Activated T-helper 2 cell treated with anti-CD3 and anti-CD28 coated beads, Interferon-gamma antibody, Interleukin-2, Interleukin-4, amounts not matched to agents 10 μg/mL and 5 μg/mL and 100 μg/mL, durations not matched to agents 14 hours and 24 hours and 36 hours (primary cell): ENCODE results near the gene USP10. TPM values are rescaled to one million over a fixed set of nuclear protein-coding genes. Genes with fewer than 3 reads are reported as not detected.
A peak's percentile ranks its signal among the peaks of the same experiment; 100 is the strongest.

Source experiments
- DNase-seq: peaks from one replicate; pipeline ENCODE4 v3.0.0; 2021; ENCODE audit warnings: low spot score
- H3K27ac Mint-ChIP-seq: one replicate; pipeline ENCODE4 v1.8.0; 2021; ENCODE audit warnings: mixed read lengths
- H3K27me3 Mint-ChIP-seq: one replicate; pipeline ENCODE4 v1.8.0; 2021; ENCODE audit warnings: low read depth, mixed read lengths
- H3K36me3 Mint-ChIP-seq: one replicate; pipeline ENCODE4 v1.8.0; 2021; ENCODE audit warnings: low read depth, mixed read lengths
- H3K4me1 Mint-ChIP-seq: one replicate; pipeline ENCODE4 v1.8.0; 2021; ENCODE audit warnings: low read depth, mixed read lengths
- H3K4me3 Mint-ChIP-seq: one replicate; pipeline ENCODE4 v1.8.0; 2021; ENCODE audit warnings: low read depth, mild to moderate bottlenecking, moderate library complexity, mixed read lengths
- H3K9me3 Mint-ChIP-seq: one replicate; pipeline ENCODE4 v1.8.0; 2021; ENCODE audit warnings: mixed read lengths
- intact Hi-C: fragments of 100-400 bp; cut with micrococcal nuclease; formaldehyde crosslinking; loops from one replicate; pipeline ENCODE4 v1.15.1; 2023
- total RNA-seq: library from RNA; stranded (reverse); gene quantifications from 2 replicates; pipeline ENCODE4 v1.2.3, GENCODE V29; 2022

The USP10 gene
- total RNA-seq, result 151 and 170 TPM in 2 replicates

GRCh38 chr16:84699712-84700445 is at the start of gene USP10:
Gene USP10, plus strand, starts transcription at chr16:84700000. Its CDS starts 91 bp downstream, at chr16:84700091.
- peaks cover 32% of the 10 kb centered on the region for H3K4me1 Mint-ChIP-seq
- DNase-seq, result peak; percentile 81
- intact Hi-C loops, result loop anchor here (2.0 kb wide), 1 partner anchor 25 kb away; no protein-coding TSS in a partner anchor
- peaks cover 11% of the 10 kb centered on the region for H3K36me3 Mint-ChIP-seq
- H3K4me3 Mint-ChIP-seq, result peak within 1 kb of the TSS; percentile 94
- H3K27ac Mint-ChIP-seq, result peak within 1 kb of the TSS; percentile 96
- peaks cover 3% of the 10 kb centered on the region for H3K27me3 Mint-ChIP-seq
- H3K9me3 Mint-ChIP-seq, result no peaks in the 10 kb centered on the region

GRCh38 chr16:84650062-84650991 is 49.5 kb upstream of the USP10 start:
- Mint-ChIP-seq H3K4me3 (peak overlapping the region; percentile 70), H3K27ac (peak overlapping the region; percentile 42), H3K27me3 (peaks cover 11% of the 10 kb centered on the region), H3K4me1 (peaks cover 45% of the 10 kb centered on the region), H3K9me3 (no peaks in the 10 kb centered on the region), H3K36me3 (peaks cover 52% of the 10 kb centered on the region)
- intact Hi-C loops, result loop anchor here (2.0 kb wide), 1 partner anchor 28 kb away; no protein-coding TSS in a partner anchor
- DNase-seq, result no peak

GRCh38 chr16:84652566-84652965 is 47.2 kb upstream of the USP10 start:
- Mint-ChIP-seq H3K27me3 (peaks cover 2% of the 10 kb centered on the region), H3K36me3 (peaks cover 59% of the 10 kb centered on the region), H3K4me1 (peaks cover 47% of the 10 kb centered on the region), H3K27ac (no peak overlapping the region), H3K4me3 (no peak overlapping the region), H3K9me3 (no peaks in the 10 kb centered on the region)
- intact Hi-C loops, result no loop called here
- peak; percentile 20 for DNase-seq

GRCh38 chr16:84654238-84654637 is 45.6 kb upstream of the USP10 start:
- DNase-seq, result no peak
- Mint-ChIP-seq H3K36me3 (peaks cover 73% of the 10 kb centered on the region), H3K9me3 (no peaks in the 10 kb centered on the region), H3K27ac (no peak overlapping the region), H3K27me3 (no peaks in the 10 kb centered on the region), H3K4me1 (peaks cover 42% of the 10 kb centered on the region), H3K4me3 (no peak overlapping the region)
- intact Hi-C loops, result no loop called here

- intact Hi-C loops, result no loop called here
- Mint-ChIP-seq H3K27ac (no peak overlapping the region), H3K27me3 (no peaks in the 10 kb centered on the region), H3K4me3 (no peak overlapping the region), H3K4me1 (peaks cover 38% of the 10 kb centered on the region), H3K36me3 (peaks cover 75% of the 10 kb centered on the region), H3K9me3 (no peaks in the 10 kb centered on the region)
- DNase-seq, result no peak
Observed at GRCh38 chr16:84654998-84655397, 44.8 kb upstream of the USP10 start.

GRCh38 chr16:84656649-84657048 is 43.2 kb upstream of the USP10 start:
- Mint-ChIP-seq H3K4me3 (no peak overlapping the region), H3K36me3 (peaks cover 75% of the 10 kb centered on the region), H3K9me3 (no peaks in the 10 kb centered on the region), H3K27me3 (no peaks in the 10 kb centered on the region), H3K4me1 (peaks cover 22% of the 10 kb centered on the region), H3K27ac (no peak overlapping the region)
- no peak for DNase-seq
- intact Hi-C loops, result no loop called here

GRCh38 chr16:84657229-84657837 is 42.5 kb upstream of the USP10 start:
- no peak overlapping the region for H3K4me3 Mint-ChIP-seq
- H3K36me3 Mint-ChIP-seq, result peaks cover 75% of the 10 kb centered on the region
- no peaks in the 10 kb centered on the region for H3K9me3 Mint-ChIP-seq
- no peaks in the 10 kb centered on the region for H3K27me3 Mint-ChIP-seq
- DNase-seq, result no peak
- peaks cover 16% of the 10 kb centered on the region for H3K4me1 Mint-ChIP-seq
- intact Hi-C loops, result no loop called here
- H3K27ac Mint-ChIP-seq, result no peak overlapping the region

- no peak overlapping the region for H3K27ac Mint-ChIP-seq
- no peak for DNase-seq
- intact Hi-C loops, result no loop called here
- no peak overlapping the region for H3K4me3 Mint-ChIP-seq
- peaks cover 76% of the 10 kb centered on the region for H3K36me3 Mint-ChIP-seq
- H3K4me1 Mint-ChIP-seq, result peaks cover 10% of the 10 kb centered on the region
- no peaks in the 10 kb centered on the region for H3K27me3 Mint-ChIP-seq
- H3K9me3 Mint-ChIP-seq, result no peaks in the 10 kb centered on the region
Observed at GRCh38 chr16:84658690-84659089, 41.1 kb upstream of the USP10 start.

GRCh38 chr16:84659656-84660300 is 40.0 kb upstream of the USP10 start:
- intact Hi-C loops, result no loop called here
- no peaks in the 10 kb centered on the region for H3K27me3 Mint-ChIP-seq
- no peak overlapping the region for H3K27ac Mint-ChIP-seq
- H3K36me3 Mint-ChIP-seq, result peaks cover 79% of the 10 kb centered on the region
- no peak overlapping the region for H3K4me3 Mint-ChIP-seq
- H3K9me3 Mint-ChIP-seq, result no peaks in the 10 kb centered on the region
- no peak for DNase-seq
- H3K4me1 Mint-ChIP-seq, result peaks cover 10% of the 10 kb centered on the region

GRCh38 chr16:84660973-84661372 is 38.8 kb upstream of the USP10 start:
- peaks cover 79% of the 10 kb centered on the region for H3K36me3 Mint-ChIP-seq
- no peaks in the 10 kb centered on the region for H3K27me3 Mint-ChIP-seq
- peaks cover 6% of the 10 kb centered on the region for H3K4me1 Mint-ChIP-seq
- no peak for DNase-seq
- intact Hi-C loops, result no loop called here
- H3K4me3 Mint-ChIP-seq, result no peak overlapping the region
- no peak overlapping the region for H3K27ac Mint-ChIP-seq
- no peaks in the 10 kb centered on the region for H3K9me3 Mint-ChIP-seq

- DNase-seq, result no peak
- Mint-ChIP-seq H3K27ac (no peak overlapping the region), H3K4me1 (peaks cover 4% of the 10 kb centered on the region), H3K36me3 (peaks cover 84% of the 10 kb centered on the region), H3K4me3 (no peak overlapping the region), H3K9me3 (no peaks in the 10 kb centered on the region), H3K27me3 (no peaks in the 10 kb centered on the region)
- intact Hi-C loops, result no loop called here
Observed at GRCh38 chr16:84661418-84662060, 38.3 kb upstream of the USP10 start.

- no peaks in the 10 kb centered on the region for H3K9me3 Mint-ChIP-seq
- no peak for DNase-seq
- no peak overlapping the region for H3K4me3 Mint-ChIP-seq
- intact Hi-C loops, result no loop called here
- no peak overlapping the region for H3K27ac Mint-ChIP-seq
- no peaks in the 10 kb centered on the region for H3K27me3 Mint-ChIP-seq
- H3K4me1 Mint-ChIP-seq, result peaks cover under 1% of the 10 kb centered on the region
- H3K36me3 Mint-ChIP-seq, result peaks cover 78% of the 10 kb centered on the region
Observed at GRCh38 chr16:84662471-84662870, 37.3 kb upstream of the USP10 start.
